GM18508 (cell line): Measurements from ENCODE around the gene FHOD3.

Experiments
- ATAC-seq: cut with Tn5 transposase; IDR thresholded peaks from one replicate; pipeline ENCODE4 v1.9.1; 2021; ENCODE audit warnings: moderate number of reproducible peaks; ENCODE audit not compliant: insufficient read depth, unreplicated experiment

The FHOD3 gene

DNA sequence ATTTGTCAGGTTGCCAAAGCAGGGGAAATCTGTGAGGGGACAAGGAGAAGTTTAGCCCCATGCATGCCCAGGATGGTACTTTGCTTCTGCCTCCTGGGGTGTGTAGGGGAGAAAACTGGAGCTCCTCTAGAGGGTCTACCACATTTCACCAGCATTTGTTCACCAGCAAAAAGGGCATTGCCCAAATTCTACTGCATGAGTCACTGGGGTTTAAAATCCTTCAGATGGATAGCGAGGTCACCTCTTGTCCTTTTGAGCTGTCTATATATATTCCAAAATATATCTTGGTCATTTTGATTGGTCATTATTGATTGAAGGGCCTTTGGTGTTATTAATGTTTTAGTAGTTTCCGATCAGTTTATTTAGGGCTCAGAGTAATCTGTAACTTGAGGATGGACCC, 18.7 kb downstream of the FHOD3 start:
- ATAC-seq: no peak

DNA sequence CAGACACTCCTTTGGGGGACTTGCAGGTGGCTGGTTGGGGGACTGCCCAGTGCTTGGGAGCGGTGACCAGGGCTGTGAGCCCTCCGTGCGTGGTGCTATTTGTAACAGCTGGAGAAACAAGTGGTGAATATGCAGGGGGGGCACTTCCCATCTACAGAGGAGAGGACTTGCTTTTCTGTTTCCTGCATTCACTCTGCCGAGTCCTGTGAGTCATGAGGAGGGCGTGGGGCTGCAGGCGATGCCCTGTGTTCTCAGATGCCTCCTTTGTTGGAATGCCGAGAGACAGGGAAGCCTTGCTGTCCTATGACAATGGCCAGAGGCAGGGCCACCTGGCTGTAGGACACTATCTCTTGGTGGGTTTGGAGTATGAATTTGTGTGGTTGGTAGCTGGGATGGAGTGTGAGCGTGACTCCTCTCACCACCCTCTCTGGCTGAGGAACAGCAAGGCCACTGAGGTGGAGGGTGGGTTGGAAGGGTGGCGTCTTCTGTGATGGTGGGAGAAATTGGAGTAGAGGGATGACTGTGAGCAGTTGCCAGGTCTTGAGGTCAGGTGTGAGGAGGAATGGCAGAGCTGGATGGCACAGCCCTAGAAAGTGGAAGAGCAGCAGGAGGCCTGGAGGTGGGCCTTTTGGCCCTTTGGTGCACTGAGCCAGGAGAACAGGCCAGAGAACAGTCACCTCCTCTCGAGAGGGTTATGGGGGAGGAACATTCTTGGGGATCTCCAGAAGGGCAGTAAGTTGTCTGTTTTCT, 24.3 kb downstream of the FHOD3 start:
- ATAC-seq: no peak

DNA sequence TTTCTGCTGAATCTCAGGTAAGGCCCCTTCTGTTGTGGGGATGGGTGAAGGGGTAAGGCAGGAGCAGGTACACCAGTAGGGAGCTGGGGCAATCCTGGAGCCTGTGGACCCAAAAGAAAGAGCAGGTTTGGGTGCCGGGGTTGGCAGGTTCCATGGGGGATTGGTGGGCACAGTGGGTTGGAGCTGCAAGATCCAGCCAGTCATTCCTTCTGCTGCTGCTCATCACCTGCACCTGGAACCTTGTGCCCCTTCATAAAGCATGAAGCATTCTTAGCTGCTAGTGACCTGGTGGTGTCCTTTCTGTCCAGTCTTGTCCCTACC, 24.9 kb downstream of the FHOD3 start:
- no peak for ATAC-seq

DNA sequence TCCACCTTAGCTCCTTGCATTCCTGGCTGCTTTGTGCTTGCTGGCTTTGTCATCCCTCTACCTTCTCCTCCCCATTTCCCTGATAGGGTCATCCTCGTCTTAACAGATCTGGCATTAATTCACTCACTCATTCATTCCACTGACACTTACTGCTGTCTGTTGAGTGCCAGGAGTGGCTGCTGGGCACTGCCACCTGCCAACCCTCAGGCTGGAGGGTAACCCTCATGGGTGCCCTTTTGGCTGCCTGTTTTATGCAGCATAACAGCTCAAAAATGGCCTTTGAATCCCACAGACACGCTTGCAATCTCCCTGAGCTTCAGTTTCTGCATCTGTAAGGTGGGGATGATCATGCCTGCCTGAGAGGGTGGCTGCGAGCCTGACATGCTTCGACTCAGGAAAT, 25.2 kb downstream of the FHOD3 start:
- no peak for ATAC-seq

DNA sequence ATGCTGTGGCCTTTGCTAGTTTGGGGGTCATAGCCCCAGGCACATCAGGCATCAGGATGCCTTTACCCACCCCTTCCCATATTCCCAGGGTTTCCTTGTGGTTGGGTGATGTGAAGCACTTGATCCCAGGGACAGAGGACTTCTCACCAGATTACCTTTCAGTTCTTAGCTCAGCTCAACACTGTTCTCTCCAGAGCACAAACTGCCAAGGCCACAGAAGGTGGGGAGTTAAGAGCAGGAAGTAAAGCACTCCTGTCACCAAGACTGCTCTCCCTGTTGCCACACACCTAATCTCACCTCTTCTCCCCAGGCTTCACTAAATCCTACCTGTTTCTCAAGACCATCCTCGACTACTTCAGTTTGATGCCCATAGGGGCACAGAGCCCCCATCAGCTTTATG, 25.9 kb downstream of the FHOD3 start:
- ATAC-seq: no peak

DNA sequence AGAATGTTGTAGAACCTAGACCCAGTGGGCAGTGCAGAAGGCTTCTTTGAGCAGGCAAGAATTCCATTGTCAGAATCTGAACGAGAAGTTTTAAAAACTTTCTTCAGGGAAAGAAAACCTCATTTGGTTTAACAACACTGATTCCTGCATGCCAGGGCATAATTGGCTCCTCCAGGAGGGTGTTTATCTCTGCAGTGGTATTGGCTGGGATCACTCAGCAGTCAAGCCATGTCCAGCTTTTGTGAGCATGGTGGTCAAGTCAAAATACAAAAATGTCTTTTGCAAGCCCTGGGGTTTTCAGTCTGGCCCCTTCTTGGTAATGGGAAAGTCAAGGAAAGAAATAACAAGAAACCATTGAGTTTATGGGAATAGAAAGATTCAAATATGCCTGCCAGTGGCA, 28.3 kb downstream of the FHOD3 start:
- no peak for ATAC-seq

DNA sequence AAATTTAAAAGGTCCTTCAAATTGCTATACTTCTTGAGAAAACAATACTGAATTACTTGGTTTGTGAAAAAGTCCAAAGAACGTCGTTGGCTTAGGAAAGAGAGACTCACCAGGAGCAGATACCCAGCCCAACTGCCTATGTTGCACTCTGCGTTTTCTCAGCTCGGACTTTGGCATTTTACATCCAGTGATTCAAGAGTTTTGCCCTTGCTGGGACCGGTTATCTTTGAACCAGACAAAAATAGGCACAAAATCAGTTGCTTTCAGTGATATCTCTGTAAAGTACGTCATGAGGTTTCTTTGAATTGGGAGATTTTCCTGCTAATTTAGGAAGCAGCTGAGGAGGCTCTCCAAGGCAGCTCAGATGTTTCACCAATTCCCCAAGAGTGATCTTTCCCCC, 29.3 kb downstream of the FHOD3 start:
- ATAC-seq: no peak

DNA sequence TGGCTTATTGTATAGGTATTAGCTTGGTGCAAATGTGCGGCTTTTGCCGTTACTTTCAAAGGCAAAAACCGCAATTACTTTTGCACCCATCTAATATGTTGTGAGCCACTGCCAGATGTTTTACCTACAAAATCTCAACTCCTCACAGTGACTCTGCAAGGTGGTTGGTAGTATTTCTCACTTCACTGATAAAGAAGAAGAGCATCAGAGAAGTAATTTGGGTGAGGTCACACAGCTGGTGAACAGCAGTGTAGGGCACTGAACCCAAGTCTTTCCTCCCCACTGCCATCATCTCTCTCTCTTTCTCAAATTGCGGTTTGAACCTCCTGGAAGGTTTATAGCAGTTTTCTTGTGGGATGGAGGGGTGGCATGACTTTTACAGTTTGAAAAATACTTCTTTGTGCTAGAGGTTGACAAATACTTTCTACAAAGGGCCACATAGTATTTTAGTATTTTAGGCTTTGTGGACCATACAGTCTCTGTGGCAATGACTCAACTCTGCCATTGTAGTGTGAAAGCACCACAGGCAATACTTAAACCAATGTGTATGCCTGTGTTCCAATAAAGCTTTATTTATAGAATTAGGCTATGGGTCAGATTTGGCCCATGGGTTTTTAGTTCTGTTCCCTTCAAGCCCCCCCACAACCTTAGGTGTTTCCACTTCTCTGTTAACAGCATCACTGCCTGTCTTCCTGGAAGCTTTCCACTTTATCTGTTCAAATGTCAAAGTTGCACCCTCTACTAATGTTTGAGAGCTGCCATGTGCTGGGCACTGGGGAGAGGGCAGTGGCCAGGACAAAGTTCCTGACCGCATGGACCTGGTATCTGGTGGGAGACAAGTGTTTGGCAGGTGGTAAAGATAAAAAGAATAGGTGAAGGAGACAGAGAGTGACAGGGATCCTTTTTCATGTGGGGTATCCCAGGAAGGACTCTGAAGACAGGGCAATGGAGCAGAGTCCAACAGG, 30.1 kb downstream of the FHOD3 start:
- ATAC-seq: no peak

DNA sequence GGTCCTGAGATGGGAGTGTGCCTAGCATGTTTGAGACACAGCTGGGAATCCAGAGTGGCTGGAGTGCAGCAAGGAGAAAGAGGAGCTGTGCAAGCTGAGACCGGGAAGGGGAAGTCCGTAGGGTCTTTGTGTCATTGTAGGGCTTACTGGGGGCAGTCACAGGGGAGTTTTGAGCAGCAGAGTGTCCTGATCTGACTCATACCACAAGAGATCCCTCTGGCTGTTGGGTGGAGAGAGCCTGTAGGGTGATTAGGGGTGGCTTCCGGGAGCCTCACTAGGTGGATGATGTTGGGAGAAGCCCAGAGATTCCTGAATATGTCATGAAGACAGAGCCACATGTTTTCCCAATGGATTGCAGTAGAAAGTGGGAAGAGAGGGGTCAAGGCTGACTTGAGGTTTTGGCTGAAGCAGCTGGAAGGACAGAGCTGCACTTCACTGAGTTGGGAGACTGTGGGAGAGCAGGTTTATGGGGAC, 30.9 kb downstream of the FHOD3 start:
- ATAC-seq: no peak

DNA sequence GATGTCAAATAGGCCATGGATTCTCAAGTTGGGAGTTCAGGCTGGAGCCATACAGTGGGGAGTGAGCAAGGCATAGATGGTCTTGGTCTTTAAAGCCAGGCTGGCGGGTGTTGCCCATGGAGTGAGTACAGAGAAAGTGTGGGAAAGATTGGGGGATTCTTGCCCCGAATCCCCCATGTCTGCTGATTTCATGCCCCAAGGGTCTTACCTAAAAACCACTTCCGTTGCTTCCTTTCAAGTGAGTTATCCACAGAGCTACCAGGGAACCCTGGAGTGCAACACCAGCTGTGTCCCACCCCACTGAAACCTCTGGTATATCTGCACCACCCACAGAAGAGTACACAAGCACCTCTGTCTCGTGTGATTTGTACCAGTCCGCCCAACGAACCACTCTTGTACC, 31.4 kb downstream of the FHOD3 start:
- ATAC-seq: no peak

DNA sequence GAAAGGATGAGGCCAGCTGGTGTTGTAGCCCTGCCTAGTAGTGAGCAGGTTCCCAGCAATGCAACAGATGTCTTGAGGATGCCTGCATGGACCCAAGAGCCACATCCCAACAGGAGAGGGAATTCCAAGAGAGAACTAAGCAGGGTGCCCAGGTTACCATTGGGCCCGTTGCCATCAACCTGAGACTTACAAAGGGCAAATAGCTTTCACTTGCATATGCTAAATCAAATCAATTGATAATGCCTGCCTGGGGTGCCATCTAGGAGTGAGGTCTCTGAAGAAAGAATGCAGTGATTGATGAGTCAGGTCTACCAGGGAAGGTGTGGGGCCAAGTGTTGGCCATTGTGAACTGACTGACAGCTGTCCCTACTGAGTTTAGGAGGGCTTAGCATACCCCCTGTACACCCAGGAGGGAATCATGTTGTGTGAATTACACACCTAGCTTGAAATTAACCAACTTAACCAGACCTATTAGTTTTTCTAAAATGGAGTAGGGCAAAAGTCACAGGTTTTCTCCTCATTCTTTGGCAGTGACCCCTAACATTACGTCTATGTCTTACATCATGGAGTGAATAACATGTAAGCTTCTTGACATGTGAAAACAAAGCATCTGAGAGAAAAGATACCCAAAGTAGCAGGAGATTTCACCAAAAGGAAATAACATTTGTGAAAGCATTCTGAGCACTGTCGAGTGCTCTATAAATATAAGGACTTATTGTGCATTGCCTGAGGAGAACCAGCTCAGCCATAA, 32.3 kb downstream of the FHOD3 start:
- ATAC-seq: no peak

DNA sequence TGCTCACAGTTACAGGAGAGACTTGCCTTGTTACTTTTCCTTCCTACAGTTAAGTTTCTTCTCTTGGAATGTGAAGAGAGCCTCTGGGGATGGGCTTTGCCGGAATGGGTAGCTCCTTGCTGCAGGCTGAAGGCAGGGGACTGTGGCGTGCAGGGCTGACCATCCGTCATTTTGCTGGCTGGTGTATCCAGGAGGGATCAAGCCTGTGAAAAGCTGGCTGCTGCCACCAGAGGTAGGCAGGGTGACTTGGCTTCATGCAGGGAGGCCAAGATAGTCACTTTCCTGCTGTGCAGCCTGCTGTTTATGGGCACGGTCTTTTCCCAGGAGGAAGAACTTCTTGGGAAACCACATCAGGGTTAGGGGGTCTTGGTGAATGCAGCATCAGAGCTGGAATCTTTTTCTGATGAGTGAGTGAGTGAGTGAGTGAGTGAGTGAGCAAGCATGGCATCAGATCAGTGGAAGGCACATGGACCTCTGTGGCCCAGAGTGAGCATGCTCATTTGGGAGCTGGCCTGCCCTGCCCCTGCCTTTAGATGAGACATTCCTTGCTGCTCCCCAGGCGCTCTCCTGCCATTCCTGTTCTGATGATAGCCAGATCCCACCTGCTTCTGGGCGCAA, 33.0 kb downstream of the FHOD3 start:
- ATAC-seq: no peak

DNA sequence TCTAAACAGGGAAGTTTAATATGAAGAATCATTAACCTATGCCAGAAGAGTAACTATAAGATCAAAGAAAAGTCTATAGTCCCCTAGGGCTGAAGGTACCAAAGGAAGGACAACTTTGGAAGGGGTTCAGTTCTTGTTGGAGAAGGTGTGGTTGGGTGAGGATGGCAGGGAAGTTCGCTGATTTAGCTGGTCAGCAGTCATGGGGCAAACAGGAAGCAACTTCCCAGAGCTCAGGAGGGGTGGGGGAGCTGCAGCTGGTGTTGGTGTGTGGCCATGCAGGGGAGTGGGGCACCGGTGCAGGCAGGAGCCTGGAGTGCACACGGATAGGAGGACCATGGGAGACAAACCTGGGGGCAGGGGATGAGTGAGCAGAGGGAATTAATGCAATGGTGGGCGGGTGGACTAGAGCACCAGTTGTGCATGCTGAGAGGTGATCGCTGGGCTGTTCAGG, 34.0 kb downstream of the FHOD3 start:
- ATAC-seq: no peak

DNA sequence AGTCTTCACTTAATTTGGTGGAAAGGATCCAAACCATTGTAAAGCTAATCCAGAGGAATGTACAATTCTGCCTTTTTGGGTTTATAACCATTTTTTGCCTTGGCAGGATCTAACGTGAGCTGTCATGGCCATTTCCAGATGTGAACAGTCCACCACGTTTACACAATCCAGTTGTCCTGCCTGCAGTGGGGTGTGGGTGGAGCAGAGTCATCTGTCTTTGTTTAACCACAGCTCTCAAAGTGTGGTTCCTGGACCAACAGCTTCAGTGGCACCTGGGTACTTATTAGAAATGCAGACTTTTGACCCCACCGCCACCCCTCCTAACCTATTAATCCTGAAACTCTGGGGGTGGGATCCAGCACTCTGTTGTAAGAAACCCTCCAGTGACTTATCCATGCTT, 35.9 kb downstream of the FHOD3 start:
- no peak for ATAC-seq

DNA sequence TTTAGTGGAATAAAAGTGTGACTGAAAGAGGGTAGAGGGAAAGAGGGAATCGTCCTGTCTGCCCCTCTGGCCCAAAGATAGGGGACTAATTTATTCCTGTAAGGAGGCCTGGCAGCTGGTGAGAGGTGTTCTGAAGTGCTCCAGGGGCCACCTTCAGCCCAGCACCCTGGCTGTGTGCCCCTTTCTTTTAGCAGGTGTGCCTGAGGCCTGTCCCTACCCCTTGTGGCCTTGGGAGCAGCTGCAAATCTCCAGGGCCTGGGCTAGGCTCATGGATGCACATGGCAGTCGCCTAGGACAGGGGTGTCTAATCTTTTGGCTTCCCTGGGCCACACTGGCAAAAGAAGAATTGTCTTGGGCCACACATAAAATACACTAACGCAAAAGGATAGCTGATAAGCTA, 37.3 kb downstream of the FHOD3 start:
- ATAC-seq: no peak

DNA sequence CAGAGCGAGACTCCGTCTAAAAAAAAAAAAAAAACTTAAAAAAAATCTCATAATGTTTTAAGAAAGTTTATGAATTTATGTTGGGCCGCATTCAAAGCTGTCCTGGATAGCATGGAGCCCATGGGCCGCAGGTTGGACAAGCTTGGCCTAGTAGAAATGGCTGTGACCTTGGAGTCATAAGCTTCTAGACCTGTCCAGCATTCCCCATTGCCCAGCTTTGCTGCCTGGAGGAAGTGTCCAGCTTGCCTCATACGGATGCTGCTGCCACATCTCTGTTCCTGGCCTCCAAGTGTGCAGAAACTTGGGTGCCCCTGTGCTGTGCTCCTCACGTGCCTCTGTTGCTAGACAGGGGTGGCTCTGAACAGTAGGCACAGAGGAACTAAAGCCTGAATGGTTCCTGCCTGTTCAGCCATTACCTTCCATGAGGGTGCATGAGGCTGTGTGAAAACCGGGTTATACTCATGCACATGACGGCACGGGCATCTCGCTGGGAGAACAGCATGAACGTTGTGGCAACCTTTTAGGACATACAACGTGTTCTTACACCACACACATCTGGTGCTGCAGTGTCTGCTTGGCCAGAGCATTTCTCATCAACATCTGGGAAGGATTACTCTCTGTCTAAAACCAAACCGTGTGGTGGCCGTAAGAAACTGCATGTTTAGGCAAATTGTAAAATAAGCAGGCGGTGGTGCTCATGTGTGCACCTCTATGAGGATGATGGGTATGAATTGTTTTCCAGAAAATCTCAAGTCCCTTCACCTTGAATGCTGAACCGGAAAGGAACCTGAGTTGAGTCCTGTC, 38.2 kb downstream of the FHOD3 start:
- no peak for ATAC-seq

DNA sequence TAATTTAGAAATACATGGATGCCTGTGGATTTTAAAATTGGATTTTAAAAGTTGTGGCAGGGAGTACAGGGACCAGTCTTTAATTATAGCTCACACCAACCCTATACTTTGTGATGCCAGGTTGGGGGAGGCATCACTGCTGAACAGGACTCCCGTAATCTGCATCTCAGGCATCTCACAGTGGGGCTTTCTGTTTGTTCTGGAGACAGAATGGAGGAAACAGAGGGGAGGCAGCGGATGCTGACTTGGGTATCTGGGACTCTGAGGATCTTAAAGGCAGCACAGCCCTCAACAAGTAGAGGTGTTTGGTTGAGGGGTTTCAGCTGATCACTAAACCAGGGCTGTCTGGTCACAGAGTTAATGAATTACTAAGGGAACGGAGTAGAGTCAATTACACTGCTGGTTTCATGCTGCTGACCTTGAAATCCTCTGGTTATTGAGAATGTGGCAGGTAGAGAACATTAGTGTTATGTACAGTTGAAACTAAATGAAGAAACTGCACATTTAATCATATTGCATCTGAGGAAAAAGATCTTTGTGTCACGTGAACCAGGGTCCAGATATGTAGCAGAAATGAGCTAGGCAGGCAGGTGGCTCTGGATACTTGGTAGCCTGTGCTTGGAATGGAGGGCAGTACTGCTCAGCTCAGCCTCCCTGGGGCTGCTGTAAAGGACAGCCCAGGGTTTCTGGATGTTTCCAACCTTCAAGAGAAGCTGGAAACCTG, 40.3 kb downstream of the FHOD3 start:
- ATAC-seq: peak; percentile 72

DNA sequence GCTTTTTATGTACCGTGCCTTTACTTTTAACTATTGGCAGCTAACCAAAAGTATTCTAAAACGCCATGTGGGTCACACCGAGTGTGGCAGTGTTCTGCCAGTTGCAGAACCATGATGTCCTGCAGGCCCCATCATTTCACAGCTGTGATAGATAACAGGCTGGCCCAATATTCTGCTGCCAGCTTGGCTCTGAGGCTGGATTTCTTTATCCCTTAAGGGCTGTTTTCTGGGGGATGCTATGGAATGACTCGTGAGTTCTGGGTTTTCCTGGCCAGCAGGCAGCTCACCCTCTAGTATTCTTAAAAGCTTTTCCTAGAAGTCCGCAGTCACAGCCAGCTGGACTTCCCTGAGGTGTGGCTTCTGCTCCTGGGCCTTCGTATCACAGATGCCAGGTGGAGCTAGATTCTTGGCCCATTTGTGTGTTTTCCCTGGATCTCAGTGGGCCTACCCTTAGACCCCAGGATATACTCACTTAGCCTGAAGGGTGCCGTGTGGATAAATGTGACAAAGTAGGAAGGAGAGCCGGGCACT, 41.0 kb downstream of the FHOD3 start:
- no peak for ATAC-seq

DNA sequence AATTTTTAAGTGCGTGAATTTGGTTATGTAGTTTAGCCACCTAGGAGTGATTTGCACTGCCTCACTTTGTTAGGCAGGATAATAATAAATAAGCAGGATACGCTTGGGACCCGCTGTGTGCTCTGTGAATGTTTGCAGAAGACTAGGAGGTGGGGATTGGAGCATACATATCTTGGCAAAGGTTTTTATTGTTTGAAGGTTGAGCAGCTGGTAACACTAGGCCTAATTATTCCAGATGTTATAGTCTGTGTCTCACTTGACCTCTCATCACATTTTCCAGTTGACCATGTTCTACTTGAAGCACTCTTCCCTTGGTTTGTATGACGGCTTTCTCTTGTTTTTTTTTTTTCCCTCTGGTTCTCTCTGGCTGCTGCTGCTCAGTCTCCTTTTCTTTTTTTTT, 42.7 kb downstream of the FHOD3 start:
- ATAC-seq: no peak
